ENCODE results near the gene TMC6.

GRCh38 chr17:78128551-78129350 lies at the start of gene TMC6:
- no peak for TF ChIP-seq CTCF (IDR thresholded peaks at IDR 0.05)
- TF ChIP-seq POLR2A (IDR thresholded peaks at IDR 0.05), result peak; percentile 34

Measured in breast epithelium (tissue), 3 donors.